ENCODE data around the gene BRD3OS.

DNA sequence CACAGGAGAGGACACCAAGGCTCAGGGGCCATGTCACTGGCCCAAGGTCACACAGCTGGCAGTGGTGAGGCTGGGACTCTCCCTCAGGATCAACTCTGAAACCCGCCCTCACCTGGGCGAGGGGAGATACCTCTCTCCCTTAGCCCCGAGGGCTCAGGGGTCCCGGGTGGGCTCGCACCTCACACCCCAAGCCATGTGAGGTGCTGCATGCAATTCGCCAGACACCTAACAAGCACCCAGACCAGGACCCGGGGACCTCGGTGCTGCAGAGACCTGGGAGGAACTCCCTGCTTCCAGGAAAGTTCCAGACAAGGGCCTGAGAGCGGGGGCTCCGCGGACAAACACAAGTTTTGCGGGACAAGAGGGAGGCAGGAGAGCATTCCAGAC lies 23.3 kb downstream of the BRD3OS start:
- TF ChIP-seq CTCF (CRISPR knock-in tag; IDR thresholded peaks at IDR 0.05) (no peak), POLR2AphosphoS2 (IDR thresholded peaks at IDR 0.05; ENCODE audit: low read depth, low read length) (no peak)
